Measurements from ENCODE around the gene FAM83C. TPM values are rescaled to one million over a fixed set of nuclear protein-coding genes. Genes with fewer than 3 reads are reported as not detected.

FAM83C gene
- total and polyA plus RNA-seq, 10 of the 15 experiments (the other 5 are each of a cell fraction or from before 2014, with no cell fraction given) = not detected

DNA sequence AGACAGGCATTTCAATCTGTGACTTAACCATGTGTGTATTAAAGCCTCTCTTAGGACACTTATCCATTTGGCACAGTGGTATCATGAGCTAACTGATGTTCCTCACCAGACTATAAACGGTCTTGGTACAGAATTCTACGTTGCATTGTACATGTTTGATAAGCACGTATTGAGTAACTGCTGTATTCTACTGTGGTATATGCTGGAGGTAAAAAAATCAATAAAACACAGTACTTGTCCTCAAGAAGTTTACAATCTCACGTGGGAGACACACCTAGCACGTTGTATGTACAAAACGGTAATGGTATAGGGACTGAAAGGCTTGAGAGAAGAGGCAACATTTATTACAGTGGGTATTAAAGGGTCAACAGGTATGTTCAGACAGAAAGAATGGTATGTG is 33.2 kb upstream of the FAM83C start:
- in situ Hi-C loops (cut with MboI) (no loop called here), intact Hi-C loops (cut with micrococcal nuclease; ENCODE audit: unreplicated experiment) (no loop called here)
- ChIA-PET CTCF (interaction anchor here (1.0 kb wide), 1 partner anchor 21 kb away, joined by 4 read pairs; no protein-coding TSS in a partner anchor), SMC1A (ENCODE audit: uncharacterized antibody, unreplicated experiment) (no interaction called here), RAD21 (ENCODE audit: unreplicated experiment) (no interaction called here), POLR2A (no interaction called here)
- ATAC-seq (no peak), DNase-seq (ENCODE audit: low read depth, low spot score) (no peak), FAIRE-seq (no peak)
- Histone ChIP-seq H3K9me3 (replicated peaks; ENCODE audit: control insufficient read depth, insufficient read depth, low read length) (no peaks in the 10 kb centered on the region), H3K27ac (ENCODE audit: control insufficient read depth, insufficient read depth) (no peak overlapping the region), H3K27me3 (replicated peaks in 1 of 2; ENCODE audit: control insufficient read depth in 2 of 2, insufficient read depth in 2 of 2, low read length in 1 of 2) (no peaks in the 10 kb centered on the region), H4K20me1 (ENCODE audit: control insufficient read depth, insufficient read depth) (no peaks in the 10 kb centered on the region), H3K4me3 (no peak overlapping the region), H2AFZ (ENCODE audit: control insufficient read depth, low read depth, low read length) (no peak overlapping the region), H3K4me1 (ENCODE audit: control insufficient read depth, insufficient read depth, low read length) (no peaks in the 10 kb centered on the region), H3K4me2 (ENCODE audit: control insufficient read depth, insufficient read depth) (no peak overlapping the region), H3K79me2 (ENCODE audit: control insufficient read depth, insufficient read depth, low read length) (no peaks in the 10 kb centered on the region), H3K36me3 (ENCODE audit: control insufficient read depth in 2 of 2, insufficient read depth in 2 of 2, low read length in 1 of 2) (peaks cover 0 to 7% of the 10 kb centered on the region in 2 experiments; a peak in 1 of 4 replicates), H3K9ac (ENCODE audit: control insufficient read depth, insufficient read depth, low read length) (no peak overlapping the region)
- no TSS peak for BruUV-seq (replicated peaks)
- TF ChIP-seq STAT3 (IDR thresholded peaks at IDR 0.05; ENCODE audit: low read depth, low read length) (no peak), FOS (IDR thresholded peaks at IDR 0.05; ENCODE audit: borderline replicate concordance, extremely low read depth, insufficient read length) (no peak), RFX5 (IDR thresholded peaks at IDR 0.05; ENCODE audit: low read depth, low read length) (no peak), POLR2AphosphoS5 (IDR thresholded peaks at IDR 0.05; ENCODE audit: low read length) (no peak)
- WGBS (ENCODE audit: insufficient coverage, insufficient replicate concordance, low lambda C conversion rate, missing lambda C conversion rate) = 95% methylated on average over 6 of the region's 6 CpGs

GRCh38 chr20:35320396-35321126 is 28.3 kb upstream of the FAM83C start:
- ATAC-seq (no peak), FAIRE-seq (no peak), DNase-seq (ENCODE audit: low read depth, low spot score) (no peak)
- TF ChIP-seq NR2C1 (IDR thresholded peaks at IDR 0.05) (no peak), ZZZ3 (IDR thresholded peaks at IDR 0.05; ENCODE audit: control insufficient read depth, insufficient read length, low read depth) (no peak), CBX3 (IDR thresholded peaks at IDR 0.05; ENCODE audit: borderline replicate concordance, low read depth) (no peak), SP1 (IDR thresholded peaks at IDR 0.05; ENCODE audit: low read depth, low read length) (no peak), JUNB (IDR thresholded peaks at IDR 0.05) (no peak), SPI1 (IDR thresholded peaks at IDR 0.05; ENCODE audit: borderline replicate concordance, insufficient read depth, low read depth, low read length) (no peak), SIX5 (IDR thresholded peaks at IDR 0.05; ENCODE audit: low read depth, low read length, severe bottlenecking) (no peak), NFIC (IDR thresholded peaks at IDR 0.05; ENCODE audit: low read depth, low read length) (no peak), SMAD5 (IDR thresholded peaks at IDR 0.05; ENCODE audit: low read depth) (no peak), BCL11A (IDR thresholded peaks at IDR 0.05; ENCODE audit: low read depth, low read length) (no peak), NFXL1 (IDR thresholded peaks at IDR 0.05; ENCODE audit: borderline replicate concordance) (no peak)
- TF ChIP-seq, protein P1, sequence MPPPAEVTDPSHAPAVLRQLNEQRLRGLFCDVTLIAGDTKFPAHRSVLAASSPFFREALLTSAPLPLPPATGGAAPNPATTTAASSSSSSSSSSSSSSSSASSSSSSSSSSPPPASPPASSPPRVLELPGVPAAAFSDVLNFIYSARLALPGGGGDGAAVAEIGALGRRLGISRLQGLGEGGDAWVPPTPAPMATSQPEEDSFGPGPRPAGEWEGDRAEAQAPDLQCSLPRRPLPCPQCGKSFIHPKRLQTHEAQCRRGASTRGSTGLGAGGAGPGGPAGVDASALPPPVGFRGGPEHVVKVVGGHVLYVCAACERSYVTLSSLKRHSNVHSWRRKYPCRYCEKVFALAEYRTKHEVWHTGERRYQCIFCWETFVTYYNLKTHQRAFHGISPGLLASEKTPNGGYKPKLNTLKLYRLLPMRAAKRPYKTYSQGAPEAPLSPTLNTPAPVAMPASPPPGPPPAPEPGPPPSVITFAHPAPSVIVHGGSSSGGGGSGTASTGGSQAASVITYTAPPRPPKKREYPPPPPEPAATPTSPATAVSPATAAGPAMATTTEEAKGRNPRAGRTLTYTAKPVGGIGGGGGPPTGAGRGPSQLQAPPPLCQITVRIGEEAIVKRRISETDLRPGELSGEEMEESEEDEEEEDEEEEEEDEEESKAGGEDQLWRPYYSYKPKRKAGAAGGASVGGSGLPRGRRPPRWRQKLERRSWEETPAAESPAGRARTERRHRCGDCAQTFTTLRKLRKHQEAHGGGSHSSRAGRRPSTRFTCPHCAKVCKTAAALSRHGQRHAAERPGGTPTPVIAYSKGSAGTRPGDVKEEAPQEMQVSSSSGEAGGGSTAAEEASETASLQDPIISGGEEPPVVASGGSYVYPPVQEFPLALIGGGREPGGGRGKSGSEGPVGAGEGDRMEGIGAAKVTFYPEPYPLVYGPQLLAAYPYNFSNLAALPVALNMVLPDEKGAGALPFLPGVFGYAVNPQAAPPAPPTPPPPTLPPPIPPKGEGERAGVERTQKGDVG (CRISPR knock-in tag; IDR thresholded peaks at IDR 0.05) = no peak
- H3K79me2 ChIP-seq (ENCODE audit: control insufficient read depth, insufficient read depth, low read length) = no peaks in the 10 kb centered on the region
- H3K9ac ChIP-seq (ENCODE audit: control insufficient read depth, insufficient read depth, low read length) = no peak overlapping the region
- intact Hi-C loops (cut with micrococcal nuclease; ENCODE audit: unreplicated experiment) = no loop called here
- peaks cover 0 to 2% of the 10 kb centered on the region in 2 experiments; a peak in 1 of 4 replicates for H3K36me3 ChIP-seq (ENCODE audit: control insufficient read depth in 2 of 2, insufficient read depth in 2 of 2, low read length in 1 of 2)
- POLR2A ChIA-PET = no interaction called here
- SMC1A ChIA-PET (ENCODE audit: uncharacterized antibody, unreplicated experiment) = no interaction called here
- no peak overlapping the region for H3K4me2 ChIP-seq (ENCODE audit: control insufficient read depth, insufficient read depth)
- WGBS (ENCODE audit: insufficient coverage, insufficient replicate concordance, low lambda C conversion rate, missing lambda C conversion rate) = 97% methylated on average over 3 of the region's 3 CpGs
- no peaks in the 10 kb centered on the region for H3K9me3 ChIP-seq (replicated peaks; ENCODE audit: control insufficient read depth, insufficient read depth, low read length)
- in situ Hi-C loops (cut with MboI) = no loop called here
- H3K4me3 ChIP-seq = no peak overlapping the region
- CTCF ChIA-PET = interaction anchor here (1.1 to 1.3 kb wide), 2 partner anchors 9 to 61 kb away, joined by 3 to 7 read pairs; no protein-coding TSS in a partner anchor
- H2AFZ ChIP-seq (ENCODE audit: control insufficient read depth, low read depth, low read length) = no peak overlapping the region
- no peaks in the 10 kb centered on the region for H4K20me1 ChIP-seq (ENCODE audit: control insufficient read depth, insufficient read depth)
- no TSS peak for BruUV-seq (replicated peaks)
- no peak overlapping the region for H3K27ac ChIP-seq (ENCODE audit: control insufficient read depth, insufficient read depth)
- RAD21 ChIA-PET (ENCODE audit: unreplicated experiment) = interaction anchor here (0.7 kb wide), 1 partner anchor 134 kb away, joined by 3 read pairs; no protein-coding TSS in a partner anchor
- no peaks in the 10 kb centered on the region for H3K27me3 ChIP-seq (replicated peaks in 1 of 2; ENCODE audit: control insufficient read depth in 2 of 2, insufficient read depth in 2 of 2, low read length in 1 of 2)
- H3K4me1 ChIP-seq (ENCODE audit: control insufficient read depth, insufficient read depth, low read length) = no peaks in the 10 kb centered on the region
